Adrenal gland (tissue), 5 donors: ENCODE measurements around the gene FOCAD.

Experiments
- POLR2A ChIP-seq, 2 donors: fragments of 450-650 bp; IDR thresholded peaks; one replicate each; pipeline ENCODE4 v1.6.1; 2017; ENCODE audit warnings: antibody characterized with exemption in 2 of 2, mild to moderate bottlenecking in 2 of 2, moderate library complexity in 1 of 2
- TF ChIP-seq, protein P1 (sequence below), 6 experiments: fragments of 450-650 bp in 4 of 6; fragments of 200-600 bp in 2 of 6; sonication (generic) in 1 of 6; IDR thresholded peaks; 1 replicate in 5 of 6; 2 replicates in 1 of 6; pipeline versions ENCODE4 v1.5.1 to v1.8.0; 2016 to 2021; ENCODE audit warnings: antibody characterized with exemption in 6 of 6, mild to moderate bottlenecking in 2 of 6, moderate library complexity in 1 of 6
- donor health status: DM: no; HTN: no; CAD: no.

DNA sequence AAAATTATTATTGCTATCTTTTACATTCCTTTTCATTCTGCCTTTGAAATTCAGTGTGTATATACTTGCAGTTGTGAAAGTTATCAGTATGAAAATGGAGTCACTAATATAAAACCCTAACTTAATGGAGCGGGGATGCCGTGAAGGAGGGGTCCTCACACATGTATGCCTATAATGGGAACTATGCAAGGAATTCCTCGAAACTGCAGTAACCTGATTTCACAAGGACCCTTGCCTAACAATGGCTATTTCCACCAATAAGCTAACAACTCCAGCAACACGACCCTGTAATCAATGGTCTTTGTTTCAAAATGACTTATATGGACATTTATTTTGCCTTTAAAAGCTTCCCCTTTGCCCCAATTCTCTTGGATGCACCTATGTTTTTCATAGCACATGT is 49.2 kb upstream of the FOCAD start:
- TF ChIP-seq, protein P1, sequence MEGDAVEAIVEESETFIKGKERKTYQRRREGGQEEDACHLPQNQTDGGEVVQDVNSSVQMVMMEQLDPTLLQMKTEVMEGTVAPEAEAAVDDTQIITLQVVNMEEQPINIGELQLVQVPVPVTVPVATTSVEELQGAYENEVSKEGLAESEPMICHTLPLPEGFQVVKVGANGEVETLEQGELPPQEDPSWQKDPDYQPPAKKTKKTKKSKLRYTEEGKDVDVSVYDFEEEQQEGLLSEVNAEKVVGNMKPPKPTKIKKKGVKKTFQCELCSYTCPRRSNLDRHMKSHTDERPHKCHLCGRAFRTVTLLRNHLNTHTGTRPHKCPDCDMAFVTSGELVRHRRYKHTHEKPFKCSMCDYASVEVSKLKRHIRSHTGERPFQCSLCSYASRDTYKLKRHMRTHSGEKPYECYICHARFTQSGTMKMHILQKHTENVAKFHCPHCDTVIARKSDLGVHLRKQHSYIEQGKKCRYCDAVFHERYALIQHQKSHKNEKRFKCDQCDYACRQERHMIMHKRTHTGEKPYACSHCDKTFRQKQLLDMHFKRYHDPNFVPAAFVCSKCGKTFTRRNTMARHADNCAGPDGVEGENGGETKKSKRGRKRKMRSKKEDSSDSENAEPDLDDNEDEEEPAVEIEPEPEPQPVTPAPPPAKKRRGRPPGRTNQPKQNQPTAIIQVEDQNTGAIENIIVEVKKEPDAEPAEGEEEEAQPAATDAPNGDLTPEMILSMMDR (IDR thresholded peaks at IDR 0.05): no peak
- TF ChIP-seq POLR2A (IDR thresholded peaks at IDR 0.05): no peak
